NCI-H1105 treated with DMSO at 0.1 percent for 48 hours (cell line): ENCODE results near the gene GFOD2.

Experiments used
- DNase-seq: peaks from one replicate; lab custom pipeline; 2025; lab: John Stamatoyannopoulos, UW

Gene GFOD2

DNA sequence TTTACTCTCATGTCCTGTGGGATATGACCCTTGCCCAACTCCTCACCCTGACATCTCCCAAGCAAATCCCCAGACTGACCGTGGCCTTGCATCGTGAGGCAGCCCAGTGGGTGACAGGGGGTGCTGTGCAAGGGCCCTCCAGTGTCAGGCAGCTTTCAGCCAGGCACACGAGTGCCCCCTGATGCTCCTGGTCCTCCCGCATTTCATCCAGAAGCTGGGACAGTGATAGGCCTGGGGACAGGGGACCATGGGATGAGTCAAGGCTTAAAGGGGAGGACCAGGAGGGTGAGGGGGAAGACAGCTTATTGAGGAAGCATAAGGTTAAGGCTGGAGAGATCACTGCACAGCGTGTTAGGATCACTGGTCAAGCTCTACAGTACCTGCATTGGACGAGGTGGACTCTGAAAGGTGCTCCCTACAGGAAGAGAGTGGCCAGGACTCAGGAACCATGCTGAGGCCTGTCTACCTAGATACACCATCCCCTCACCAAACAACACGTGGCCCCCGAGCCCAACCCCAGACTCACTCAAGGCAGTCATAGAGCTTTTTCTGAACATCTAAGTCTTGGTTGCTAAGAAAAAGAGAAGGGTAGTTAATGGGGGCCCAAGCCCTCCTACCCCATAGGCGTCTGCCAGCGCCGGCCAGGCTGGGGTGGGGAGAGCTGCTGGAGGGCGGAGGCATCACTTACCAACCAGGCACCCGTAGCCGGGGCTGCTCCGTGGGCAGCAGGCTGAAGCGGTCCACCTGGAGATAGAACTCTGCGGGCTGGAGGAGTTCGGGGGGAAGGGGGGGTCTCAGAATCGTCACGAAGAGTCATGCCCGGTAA is 60.1 kb downstream of the GFOD2 start:
- DNase-seq = no peak

DNA sequence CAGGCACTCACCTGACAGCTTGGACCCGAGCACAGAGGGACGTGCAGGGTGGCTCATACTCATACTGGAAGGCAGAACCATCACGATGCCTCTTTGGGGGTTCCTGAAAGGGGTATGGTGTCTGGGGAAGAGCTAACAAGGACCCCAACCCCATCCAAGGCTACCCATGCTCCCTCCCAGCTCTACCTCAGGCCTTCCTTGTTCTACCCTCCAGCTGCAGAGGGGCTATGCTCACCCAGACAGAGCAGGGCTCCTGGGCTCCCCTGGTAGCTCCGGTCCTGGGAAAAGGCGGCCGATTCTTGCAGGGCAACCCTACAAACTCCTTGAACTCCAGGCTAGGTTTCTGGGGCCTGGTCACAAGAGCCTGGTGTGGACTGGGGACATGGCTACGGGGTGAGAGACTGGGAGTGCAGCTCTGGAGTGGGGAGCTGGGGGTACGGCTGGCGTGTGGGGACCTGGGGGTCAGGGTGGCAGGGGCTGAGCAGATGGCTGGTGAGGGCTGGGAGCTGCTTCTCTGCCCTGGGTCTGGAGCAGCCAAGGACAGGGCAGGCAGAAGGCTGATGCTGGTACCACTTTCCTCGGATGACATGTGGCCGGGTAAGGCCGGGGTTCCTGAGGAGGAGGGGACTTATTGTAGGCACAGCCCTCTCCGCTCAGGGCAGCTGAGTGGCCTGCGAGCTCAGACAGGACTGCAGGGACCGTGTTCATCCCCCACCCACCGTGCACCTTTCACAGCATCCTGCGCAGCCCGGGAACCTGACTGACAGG is 61.2 kb downstream of the GFOD2 start:
- no peak for DNase-seq

DNA sequence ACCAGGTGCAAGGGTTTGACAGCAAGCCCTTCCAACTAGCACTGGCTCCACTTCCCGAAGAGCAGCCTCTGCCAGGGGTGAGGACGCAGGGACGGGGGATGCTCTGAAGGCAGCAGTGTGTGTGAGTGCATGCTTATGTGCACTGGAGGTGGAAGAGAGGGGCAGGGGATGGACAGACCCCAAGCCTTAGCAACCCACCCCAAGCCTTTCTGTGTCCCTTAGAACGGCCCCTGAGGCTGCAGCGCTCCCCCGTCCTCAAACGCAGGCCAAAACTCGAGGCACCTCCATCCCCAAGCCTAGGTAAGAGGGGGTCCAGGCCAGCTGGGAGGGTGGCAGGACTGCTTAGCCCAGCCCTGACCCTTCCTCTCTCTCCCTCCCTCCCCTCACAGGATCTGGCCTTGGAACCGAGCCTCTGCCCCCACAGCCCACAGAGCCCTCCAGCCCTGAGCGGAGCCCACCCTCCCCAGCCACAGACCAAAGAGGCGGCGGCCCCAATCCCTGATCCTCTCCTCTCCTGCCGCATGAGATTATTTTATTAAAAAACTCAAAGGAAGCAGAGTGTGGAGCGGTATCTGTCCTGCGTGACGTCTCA is 62.0 kb downstream of the GFOD2 start:
- DNase-seq = no peak

DNA sequence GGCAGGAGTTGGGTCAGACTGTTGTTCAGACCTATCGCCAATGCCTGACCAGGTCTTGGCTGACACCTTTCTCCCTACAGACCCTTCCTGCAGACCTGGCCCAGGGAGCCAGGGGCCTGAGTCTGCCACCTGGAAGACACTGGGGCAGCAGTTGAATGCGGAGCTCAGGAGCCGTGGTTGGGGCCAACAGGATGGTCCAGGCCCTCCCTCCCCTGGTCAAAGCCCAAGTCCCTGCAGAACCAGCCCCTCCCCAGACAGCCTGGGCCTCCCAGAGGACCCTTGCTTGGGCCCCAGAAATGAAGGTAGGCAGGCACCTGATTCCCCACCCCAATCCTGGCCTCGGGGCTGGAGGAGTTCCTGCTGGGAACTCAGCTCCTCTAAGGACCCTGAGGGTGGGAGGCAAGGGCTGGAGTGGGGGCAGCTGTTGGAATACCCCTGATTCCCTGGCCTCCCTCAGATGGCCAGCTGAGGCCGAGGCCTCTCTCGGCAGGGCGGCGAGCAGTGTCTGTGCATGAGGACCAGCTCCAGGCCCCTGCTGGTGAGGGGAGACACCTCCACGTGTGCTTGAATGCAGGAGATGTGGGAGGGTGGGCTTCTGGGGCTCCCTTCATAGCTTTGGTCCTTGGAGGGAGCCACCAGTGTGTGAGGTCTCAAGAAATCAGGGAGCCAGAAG is 62.6 kb downstream of the GFOD2 start:
- DNase-seq = no peak

DNA sequence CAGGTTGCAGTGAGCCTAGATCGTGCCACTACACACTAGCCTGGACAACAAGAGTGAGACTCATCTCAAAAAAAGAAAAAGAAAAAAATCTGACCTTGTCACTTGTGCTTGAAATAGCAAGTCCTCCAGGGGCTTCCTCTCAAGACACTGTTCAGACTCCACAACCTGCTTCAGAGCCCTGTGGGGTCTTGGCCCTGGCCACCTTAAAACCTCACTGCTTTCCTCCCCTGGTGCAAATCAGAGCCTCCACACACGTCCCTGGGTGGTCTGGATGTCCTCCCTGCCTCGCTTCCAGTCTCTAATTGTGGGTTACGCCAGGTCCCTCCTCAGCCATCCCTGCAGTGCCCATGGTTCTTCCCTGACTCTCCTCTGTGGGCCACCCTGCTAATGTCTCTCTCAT is 63.8 kb downstream of the GFOD2 start:
- no peak for DNase-seq

DNA sequence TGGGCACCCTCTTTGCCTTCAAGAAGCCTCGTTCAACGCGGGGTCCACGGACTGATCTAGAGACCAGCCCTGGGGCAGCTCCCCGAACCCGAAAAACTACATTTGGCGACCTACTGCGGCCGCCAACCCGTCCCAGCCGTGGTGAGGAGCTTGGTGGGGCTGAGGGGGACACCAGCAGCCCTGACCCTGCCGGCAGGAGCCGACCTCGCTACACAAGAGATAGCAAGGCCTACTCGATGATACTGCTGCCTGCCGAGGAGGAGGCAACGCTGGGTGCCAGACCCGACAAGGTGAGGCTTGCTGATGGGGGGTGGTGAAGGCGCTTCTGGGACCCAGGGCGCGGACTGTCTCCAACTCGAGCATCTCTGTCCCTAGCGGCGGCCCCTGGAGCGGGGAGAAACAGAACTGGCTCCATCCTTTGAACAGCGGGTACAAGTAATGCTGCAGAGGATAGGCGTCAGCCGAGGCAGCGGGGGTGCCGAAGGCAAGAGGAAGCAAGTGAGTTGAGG is 64.7 kb downstream of the GFOD2 start:
- no peak for DNase-seq

DNA sequence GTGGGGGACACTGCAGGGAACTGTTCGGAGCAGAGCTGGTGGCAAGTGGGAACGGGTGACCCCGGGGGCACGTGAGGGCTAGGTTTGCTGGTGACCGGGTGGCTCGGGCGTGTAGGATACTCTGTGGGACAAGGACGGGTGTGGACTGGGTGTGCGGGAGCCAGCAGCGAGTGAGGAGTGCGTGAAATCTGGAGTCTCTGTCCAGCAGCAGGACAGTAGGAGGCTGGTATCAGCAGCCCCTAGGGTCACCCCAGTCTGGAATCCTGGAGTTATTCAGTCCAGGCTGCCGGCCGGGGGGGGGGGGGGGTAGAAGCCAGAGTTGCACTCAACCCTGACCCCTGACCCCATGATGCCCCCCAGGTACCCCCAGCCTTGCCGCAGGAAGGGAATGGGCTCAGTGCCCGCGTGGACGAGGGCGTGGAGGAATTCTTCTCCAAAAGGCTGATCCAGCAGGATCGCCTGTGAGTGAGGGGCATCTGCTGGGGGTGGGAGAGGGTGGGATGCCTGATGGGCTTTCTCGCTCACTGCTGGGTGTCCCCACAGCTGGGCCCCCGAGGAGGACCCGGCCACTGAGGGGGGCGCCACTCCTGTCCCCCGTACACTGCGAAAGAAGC is 65.2 kb downstream of the GFOD2 start:
- no peak for DNase-seq

DNA sequence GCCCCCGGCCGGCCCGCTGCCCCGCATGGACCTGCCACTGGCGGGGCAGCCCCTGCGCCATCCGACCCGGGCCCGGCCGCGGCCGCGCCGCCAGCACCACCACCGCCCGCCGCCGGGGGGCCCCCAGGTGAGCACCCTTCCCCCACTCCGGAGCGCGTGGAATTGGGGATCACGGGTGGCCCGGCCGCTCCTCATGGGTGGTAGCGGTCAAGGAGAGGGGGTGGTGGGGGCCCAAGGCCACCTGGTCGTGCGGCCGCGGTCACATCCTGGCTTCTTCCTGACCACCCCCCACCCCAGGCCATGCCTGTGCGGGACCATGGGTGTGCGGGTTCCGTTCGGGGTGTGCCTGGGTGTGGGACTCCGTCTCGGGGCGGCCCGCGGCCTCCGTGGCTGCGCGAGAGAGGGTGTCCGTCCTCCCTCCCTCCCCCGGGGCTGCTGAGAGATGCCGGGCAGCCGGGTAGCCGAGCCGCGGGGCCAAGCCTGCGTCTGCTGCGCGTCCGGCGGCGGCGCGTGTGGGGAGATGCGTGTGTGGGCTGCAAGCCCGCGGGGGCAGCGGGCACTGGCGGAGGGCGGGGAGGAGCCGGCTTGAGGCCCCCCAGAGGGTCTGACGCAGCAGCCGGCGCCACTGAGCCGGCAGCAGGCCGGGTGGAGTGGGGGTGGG is 65.9 kb downstream of the GFOD2 start:
- DNase-seq = no peak

DNA sequence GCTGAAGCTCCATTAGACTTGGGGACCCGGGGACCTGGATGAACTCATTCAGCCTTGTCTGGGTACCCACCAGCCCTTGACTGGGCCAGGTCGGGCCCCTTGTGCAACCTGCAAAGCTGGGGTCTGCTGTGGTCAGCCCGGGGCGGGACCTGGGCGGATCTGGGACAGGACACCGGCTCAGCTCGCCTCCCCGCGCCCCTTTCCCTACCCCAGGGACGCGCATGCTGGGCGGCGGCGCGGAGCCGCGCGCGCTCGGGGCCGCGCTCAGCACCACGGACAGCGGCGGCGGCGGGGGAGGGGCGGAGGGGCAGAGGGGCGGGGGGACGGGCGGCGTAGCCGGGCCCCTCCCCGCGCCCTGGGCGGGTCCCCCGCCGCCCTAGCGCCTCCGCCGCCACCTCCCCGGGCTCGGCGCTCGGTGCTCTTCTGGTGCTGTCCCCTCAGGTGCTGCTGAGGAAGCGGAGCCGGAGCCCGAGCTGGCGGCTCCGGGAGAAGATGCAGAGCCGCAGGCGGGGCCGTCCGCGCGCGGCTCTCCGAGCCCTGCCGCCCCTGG is 66.5 kb downstream of the GFOD2 start:
- DNase-seq = no peak

DNA sequence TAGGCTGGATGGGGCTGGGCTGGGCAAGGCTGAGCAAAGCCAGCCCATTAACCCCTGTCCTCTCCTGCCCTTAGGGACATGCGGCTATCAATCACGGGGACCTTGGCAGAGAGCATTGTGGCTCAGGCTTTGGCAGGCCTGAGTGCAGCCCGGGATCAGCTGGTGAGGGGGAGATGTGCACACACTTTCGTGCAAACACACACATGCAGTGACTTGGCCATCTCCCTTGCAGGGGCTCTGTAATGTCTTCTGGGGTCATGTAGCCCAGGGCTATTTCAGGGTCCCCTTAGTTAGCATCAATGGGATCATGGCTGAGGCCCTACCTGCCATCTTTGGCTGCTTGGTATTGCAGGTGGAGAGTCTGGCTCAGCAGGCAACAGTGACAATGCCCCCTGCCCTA is 67.3 kb downstream of the GFOD2 start:
- DNase-seq = no peak

DNA sequence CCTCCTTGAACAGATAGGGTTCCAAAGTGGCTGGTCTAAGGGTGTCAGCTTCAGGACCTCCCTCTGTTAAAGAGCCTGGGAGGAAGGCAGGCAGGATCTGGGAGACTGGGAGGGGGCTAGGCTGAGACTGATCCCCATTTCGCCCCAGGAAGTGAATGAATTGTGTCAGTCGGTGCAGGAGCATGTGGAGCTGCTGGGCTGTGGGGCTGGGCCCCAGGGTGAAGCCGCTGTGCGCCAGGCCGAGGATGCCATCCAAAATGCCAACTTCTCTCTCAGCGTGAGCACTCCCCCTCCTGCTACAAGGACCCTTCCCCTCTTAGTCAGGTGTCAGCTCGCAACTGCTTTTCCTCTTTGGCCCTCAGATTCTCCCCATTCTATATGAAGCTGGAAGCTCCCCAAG is 68.1 kb downstream of the GFOD2 start:
- DNase-seq = no peak

DNA sequence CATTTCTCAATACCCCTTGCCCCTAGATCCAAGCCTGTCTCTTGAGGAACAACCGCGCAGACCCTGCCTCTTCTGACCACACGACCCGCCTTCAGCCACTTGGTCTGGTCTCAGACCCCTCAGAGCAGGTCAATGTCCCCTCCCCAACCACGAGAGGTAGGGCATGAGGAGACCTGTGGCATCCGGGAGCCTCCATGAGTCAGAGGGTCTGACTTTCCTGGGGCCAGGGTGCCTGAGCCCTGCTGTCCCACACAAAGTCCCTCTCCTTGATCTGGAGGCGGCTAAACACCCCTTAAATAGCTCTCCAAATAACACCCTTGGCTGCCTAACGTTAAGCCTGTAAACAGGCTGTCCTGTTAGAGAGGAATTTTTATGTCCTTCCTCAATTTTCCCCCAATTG is 69.1 kb downstream of the GFOD2 start:
- DNase-seq = no peak

DNA sequence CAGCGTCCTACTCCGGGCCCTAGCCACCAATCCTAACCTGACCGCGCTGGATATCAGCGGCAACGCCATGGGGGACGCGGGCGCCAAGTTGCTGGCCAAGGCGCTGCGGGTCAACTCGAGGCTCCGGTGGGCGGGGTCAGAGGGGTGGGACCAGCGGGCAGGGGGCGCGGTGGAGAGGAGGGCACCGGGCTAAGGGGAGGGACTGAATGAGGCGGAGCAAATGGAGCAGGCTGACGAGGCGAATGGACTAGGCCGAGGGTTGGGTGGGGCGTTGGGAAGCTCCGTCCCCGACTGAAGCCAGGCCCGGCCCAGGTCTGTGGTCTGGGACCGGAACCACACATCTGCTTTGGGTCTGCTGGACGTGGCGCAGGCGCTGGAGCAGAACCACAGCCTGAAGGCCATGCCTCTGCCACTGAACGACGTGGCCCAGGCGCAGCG is 69.6 kb downstream of the GFOD2 start:
- no peak for DNase-seq

DNA sequence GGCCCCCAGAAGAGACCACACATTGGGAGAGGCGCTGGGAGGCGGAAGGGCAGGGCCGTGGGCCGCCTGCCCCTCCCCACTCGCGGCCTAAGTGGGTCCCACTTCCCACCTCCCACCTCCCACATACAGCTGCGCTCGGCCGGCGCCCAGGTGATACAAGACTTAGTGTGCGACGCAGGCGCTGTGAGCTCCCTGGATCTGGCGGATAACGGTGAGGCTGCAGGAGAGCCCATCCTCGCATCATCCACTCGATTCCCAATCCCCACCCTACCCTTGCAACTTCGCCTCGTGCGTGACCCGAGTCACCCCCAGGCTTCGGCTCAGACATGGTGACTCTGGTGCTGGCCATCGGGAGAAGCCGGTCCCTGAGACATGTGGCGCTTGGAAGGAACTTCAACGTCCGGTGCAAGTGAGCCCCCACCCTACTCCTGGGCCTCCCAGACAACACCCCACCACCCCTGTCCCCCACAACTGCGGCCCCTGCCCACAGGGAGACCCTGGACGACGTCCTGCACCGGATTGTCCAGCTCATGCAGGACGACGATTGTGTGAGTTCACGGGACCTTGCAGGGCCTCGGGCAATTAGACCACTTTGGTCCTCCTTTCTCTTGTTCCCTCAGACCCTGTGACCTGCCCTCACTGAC is 70.2 kb downstream of the GFOD2 start:
- DNase-seq = no peak

DNA sequence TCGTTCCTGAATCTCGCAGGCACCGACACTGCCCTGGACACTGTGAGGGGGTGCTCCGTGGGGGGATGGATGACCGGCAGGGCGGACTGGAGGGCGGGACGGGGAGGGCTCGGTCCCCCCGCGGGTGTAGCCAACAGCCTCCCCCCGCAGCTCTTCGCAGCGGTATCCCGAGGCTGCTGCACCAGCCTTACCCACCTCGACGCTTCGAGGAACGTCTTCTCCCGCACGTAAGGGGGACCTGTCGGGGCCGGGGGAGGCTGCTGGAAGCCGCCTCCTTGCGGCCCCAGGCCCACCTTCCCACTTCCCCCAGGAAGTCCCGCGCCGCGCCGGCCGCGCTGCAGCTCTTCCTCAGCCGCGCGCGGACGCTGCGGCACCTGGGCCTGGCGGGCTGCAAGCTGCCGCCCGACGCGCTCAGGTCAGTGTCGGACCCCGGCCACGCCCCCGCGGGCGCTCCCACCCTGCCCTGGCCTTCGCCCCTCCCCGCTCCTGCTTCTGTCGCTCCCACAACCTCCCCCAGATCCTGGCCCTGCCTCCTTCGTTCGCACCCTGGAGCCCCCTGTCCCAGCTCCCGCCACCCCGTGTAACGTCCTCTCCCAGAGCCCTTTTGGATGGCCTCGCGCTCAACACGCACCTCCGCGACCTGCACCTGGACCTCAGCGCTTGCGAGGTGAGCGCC is 70.9 kb downstream of the GFOD2 start:
- no peak for DNase-seq

DNA sequence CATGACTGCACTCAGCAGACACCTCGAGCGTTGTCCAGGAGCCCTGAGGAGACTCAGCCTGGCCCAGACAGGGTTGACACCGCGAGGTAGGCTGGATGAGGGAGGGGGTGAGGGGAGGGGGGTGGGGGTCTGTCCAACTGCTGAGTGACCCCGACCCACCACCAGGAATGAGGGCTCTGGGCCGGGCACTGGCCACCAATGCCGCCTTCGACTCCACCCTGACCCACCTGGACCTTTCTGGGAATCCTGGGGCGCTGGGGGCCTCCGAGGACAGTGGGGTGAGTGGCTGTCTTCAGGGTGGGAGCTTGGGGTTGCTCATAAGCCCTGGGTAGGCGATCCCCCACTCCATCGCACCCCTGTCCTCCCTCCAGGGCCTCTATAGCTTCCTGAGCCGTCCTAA is 71.4 kb downstream of the GFOD2 start:
- DNase-seq = no peak

DNA sequence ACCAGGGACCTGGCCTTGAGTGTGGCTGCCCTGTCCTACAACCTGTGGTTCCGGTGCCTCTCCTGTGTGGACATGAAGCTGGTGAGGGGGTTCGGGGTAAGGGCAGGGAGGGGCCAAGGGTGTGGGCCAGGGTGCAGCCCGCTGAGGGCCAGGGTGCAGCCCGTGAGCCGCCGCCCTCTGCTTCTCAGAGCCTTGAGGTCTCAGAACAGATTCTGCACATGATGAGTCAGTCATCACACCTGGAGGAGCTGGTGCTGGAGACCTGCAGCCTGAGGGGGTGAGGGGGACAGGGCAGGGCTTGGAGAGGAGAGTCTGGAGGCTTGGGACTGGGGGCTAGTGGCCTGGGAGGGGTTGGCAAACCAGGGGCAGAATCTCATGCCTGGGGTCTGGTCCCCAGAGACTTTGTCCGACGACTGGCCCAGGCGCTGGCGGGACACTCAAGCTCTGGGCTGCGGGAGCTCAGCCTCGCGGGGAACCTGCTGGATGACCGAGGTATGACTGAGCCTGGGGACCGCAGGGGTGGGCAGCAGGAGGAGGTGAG is 71.9 kb downstream of the GFOD2 start:
- DNase-seq = no peak

DNA sequence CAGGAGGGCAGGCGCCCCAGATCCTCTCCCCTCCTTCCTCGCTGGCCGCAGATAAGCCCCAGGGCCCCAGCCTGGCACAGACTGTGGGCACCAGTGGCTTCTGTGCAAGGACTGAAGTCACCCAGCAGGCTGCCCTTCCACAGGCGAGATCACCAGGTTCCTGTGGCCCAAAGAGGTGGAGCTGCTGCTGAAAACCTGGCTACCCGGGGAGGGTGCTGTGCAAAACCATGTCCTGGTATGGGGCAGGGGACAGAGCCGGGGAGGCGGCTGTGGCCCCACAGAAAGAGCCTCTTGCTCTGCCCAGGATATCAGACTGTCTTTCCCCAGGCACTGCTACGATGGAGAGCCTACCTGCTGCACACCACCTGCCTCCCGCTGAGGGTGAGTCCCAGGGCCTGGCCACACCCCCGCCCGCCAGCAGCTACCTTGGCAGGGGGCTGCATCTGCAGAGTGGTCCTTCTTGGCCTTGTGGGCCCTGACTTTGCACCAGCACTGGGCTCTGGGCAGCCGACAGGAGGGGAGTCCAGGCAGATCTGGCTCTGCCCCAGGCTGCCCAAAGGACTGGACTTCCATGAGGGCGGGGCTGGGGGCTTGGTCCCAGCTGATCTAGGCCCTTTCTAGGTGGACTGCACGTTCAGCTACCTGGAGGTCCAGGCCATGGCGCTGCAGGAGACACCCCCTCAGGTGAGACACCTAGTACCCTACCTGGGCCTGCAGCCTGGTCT is 73.6 kb downstream of the GFOD2 start:
- DNase-seq = no peak

DNA sequence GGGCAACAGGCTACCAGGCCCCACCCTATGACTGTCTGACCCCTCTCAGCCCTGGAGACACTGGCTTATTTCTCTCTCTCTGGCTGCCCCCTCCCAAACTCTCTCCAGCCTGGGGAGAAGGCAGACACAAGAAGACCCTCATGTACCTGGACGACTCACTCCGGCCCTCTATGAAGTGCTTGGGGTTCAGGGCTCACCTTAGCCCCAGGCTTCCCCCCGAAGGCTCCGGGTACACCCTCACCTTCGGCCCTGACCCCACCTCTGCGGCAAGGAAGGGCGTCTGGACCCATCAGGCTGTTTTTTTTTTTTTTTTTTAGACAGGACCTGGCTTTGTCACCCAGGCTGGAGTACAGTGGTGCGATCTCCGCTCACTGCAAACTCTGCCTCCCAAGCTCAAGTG is 75.1 kb downstream of the GFOD2 start:
- no peak for DNase-seq
